Fibroblast of lung (primary cell): ENCODE measurements around the gene CAPS.

Source experiments
- CTCF ChIP-seq, 2 donors: IDR thresholded peaks in 1 of 2; conservative IDR thresholded peaks in 1 of 2; 1 replicate in 1 of 2; 2 replicates in 1 of 2; pipeline ENCODE4 v1.5.1; 2011 to 2012; ENCODE audit warnings: low read length in 2 of 2, control low read depth in 1 of 2, inconsistent platforms in 1 of 2, low read depth in 1 of 2, mild to moderate bottlenecking in 1 of 2
- EZH2 ChIP-seq: IDR thresholded peaks from 2 replicates; pipeline ENCODE4 v1.5.1; 2012; ENCODE audit warnings: low read length, control low read depth, mild to moderate bottlenecking; ENCODE audit errors: missing control alignments

- TF ChIP-seq CTCF (conservative IDR thresholded peaks at IDR 0.05 in 1 of 2, IDR thresholded peaks at IDR 0.05 in 1 of 2; ENCODE audit: low read depth in 1 of 2, low read length in 2 of 2) (no peak), EZH2 (no peak)
These were observed 29.6 kb downstream of the CAPS start for GRCh38 chr19:5943623-5944022.
